IPS-11a (cell line): ENCODE results near the gene PSMB8.

Source experiments
- H3K4me3 ChIP-seq: one replicate; pipeline ENCODE4 v1.5.1; 2013; ENCODE audit warnings: low read depth, low read length, control low read depth

The PSMB8 gene

GRCh38 chr6:32857156-32857891 lies 13.5 kb upstream of the PSMB8 start:
- no peak overlapping the region for H3K4me3 ChIP-seq

GRCh38 chr6:32855467-32856174 lies 11.8 kb upstream of the PSMB8 start:
- no peak overlapping the region for H3K4me3 ChIP-seq

DNA sequence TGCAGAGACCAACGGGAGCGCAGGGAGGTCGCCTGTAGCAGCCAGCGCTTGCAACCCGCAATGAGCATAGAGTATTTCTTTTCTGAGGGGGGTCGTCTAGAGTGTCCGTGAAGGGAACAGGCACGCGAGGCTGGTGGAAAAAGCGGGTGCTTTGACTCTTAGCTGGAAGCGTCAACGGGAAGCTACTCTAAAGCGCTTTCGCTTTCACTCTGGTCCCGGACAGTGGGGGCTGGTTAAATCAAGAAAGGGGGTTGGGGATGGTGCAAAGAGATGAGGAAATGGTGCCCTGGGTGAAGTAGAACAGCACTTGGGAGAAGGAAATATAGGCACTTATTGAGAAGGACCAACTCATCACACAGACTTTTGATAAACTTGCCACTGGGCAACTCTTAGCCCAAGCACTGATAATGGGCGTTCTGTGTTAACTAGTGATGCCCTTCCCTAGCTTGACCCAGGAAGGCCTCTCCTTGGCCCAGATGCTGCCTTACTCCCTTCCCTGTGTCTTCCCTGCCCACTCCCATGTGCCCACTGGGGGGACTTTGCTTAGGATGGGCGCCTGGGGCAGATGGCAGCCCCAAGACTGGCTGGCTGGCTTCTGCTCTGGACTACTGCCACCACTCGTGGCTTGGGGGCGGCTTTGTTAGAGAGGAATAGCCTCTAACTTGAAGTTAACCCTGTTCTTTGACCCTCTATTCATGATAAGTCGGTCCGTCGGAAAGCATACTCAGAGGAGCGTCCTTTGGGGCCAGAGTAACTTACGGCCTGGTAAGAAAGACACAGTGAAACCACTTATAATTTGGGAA lies 10.7 kb upstream of the PSMB8 start:
- H3K4me3 ChIP-seq = peak overlapping the region; percentile 75

- H3K4me3 ChIP-seq = peak within 1 kb of the TSS; percentile 75
Observed at GRCh38 chr6:32853541-32854375, 9.9 kb upstream of the PSMB8 start, which contains the start of the genes PSMB9 and TAP1. Gene PSMB9 (plus strand): TSS chr6:32854192. CDS start chr6:32854230, 38 bp downstream. Gene TAP1 (minus strand): TSS chr6:32853704. CDS start chr6:32853636, 68 bp downstream.

GRCh38 chr6:32852844-32853540 lies 9.1 kb upstream of the PSMB8 start:
- H3K4me3 ChIP-seq = peak overlapping the region; percentile 75

GRCh38 chr6:32852018-32852843 lies 8.4 kb upstream of the PSMB8 start:
- peak overlapping the region; percentile 75 for H3K4me3 ChIP-seq

DNA sequence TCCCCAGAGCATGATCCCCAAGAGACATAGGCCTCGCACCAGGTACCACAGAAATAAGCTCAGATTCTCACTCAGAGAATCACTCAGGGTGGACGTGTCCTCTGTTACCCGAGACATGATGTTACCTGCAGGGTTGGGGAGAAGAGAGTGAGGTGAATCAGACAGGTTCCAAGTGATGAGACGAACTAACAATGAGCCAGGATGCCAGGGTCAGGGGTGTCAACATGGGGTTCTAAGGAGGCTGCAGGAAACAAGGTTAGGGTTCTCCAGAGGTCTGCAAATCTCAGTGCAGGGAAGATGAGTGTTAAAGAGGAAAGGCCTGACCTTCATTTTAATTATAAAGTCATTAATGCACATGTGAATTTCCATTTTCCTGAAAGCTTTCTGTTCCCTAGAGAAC lies 7.2 kb upstream of the PSMB8 start:
- H3K4me3 ChIP-seq = no peak overlapping the region

DNA sequence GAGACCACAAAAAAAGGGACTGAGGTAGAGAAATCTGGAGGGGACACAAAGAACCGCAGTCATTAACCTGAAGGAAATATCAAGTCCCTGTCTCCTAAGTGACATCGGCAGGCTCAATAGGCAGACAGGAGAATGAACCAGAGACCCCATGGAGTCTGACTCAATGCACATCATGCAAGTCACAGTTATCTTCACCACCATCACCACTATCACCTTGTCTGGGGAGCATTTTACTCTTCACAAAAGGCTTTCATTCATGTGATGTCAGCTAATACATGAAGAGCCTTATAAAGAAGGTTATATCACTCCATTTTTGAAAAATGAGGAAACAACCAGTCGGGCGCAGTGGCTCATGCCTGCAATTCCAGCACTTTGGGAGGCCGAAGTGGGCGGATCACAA lies 5.3 kb upstream of the PSMB8 start:
- no peak overlapping the region for H3K4me3 ChIP-seq

- no peak overlapping the region for H3K4me3 ChIP-seq
Observed at GRCh38 chr6:32847795-32848194, 3.9 kb upstream of the PSMB8 start.

DNA sequence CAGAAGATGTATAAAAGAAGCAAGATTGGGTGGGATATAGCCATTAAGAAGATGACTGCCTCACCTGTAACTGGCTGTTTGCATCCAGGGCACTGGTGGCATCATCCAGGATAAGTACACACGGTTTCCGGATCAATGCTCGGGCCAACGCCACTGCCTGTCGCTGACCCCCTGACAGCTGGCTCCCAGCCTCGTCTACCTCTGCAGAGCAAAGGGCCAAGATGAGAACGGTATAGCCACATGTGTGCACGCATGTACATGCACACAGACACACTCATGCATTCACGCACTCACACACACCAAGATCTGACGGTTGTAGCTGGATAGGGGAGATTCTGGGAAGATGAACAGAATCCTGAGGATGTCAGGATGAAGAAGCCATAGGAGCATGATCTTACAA lies 3.2 kb upstream of the PSMB8 start:
- H3K4me3 ChIP-seq = no peak overlapping the region

DNA sequence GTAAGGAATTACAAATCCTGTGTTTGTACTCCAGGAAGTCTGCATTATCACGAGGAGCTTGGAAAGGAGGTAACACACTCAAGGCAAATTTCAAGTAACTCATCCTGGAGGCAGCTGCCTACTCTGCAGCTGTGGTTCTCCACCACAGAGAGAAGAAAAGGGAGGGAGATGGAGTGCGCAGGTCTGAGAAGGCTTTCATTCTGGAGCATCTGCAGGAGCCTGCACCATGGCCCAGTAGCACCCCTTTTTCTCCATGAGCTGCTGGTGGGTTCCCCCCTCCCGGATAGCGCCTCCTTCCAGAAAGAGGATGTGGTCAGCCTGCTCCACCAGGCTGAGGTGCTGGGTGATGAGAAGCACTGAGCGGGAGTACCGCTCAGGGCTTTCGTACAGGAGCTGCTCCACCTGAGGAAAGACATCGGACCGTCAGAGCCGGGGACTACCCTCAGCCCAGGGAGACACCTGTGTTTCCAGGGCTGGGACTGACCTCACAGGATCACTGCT lies 1.6 kb upstream of the PSMB8 start:
- H3K4me3 ChIP-seq = no peak overlapping the region

GRCh38 chr6:32844839-32845383 lies 1.1 kb upstream of the PSMB8 start:
- H3K4me3 ChIP-seq = no peak overlapping the region

DNA sequence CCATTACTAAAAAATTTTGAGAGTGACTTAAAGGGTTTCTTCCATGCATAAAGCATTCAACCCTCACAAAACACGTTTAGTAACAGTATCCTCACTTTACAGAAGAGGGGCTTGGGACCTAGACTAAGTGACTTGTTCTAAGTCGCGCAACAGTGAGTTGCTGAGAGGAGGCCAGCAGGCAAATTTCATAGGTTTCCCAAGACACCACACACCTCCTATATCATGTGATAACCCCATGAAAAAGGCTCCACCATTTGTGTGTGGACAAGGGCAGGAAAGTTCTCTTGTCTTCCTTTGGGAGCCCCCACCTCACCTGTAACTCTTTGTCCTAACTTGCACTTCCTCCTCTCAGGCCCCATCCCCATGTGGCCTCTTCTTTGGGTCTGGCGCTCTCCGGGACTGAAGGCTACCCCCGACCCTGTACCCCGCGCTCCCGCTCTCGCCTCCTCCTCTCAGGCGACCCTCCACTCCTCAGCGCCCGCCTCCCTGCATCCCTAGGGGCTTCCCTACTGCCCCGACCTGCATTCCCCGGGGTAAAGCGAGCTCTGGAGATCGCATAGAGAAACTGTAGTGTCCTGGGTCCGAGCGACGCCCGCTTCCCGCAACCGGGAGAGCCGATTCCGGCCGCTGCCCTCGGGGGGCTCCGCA lies 392 bp downstream of the PSMB8 start:
- H3K4me3 ChIP-seq = peak overlapping the region; percentile 74

- no peak overlapping the region for H3K4me3 ChIP-seq
Observed at GRCh38 chr6:32842690-32843089, 1.2 kb downstream of the PSMB8 start.

- H3K4me3 ChIP-seq = no peak overlapping the region
Observed at GRCh38 chr6:32842021-32842650, 1.7 kb downstream of the PSMB8 start.

GRCh38 chr6:32840604-32841246 lies 3.1 kb downstream of the PSMB8 start:
- no peak overlapping the region for H3K4me3 ChIP-seq

GRCh38 chr6:32839356-32839755 lies 4.5 kb downstream of the PSMB8 start:
- H3K4me3 ChIP-seq = no peak overlapping the region
